PC-3 (cell line): Measurements from ENCODE around the gene ERFL. TPM values are rescaled to one million over a fixed set of nuclear protein-coding genes. Genes with fewer than 3 reads are reported as not detected.

ENCODE experiments used
- ATAC-seq: fragments of 200-7000 bp; cut with Tn5 transposase; 2 replicates; pipeline ENCODE4 v1.9.1; 2020; ENCODE audit warnings: mild to moderate bottlenecking, moderate library complexity
- BruUV-seq: library from RNA; stranded (reverse); fragments of 400-500 nt; replicated peaks from 2 replicates; lab custom pipeline; 2021; lab: Mats Ljungman, UMichigan
- CTCF ChIA-PET: fragments of 300-600 bp; sonication (Branson Sonifier 250); formaldehyde crosslinking; loops from one replicate; lab custom pipeline; 2022; ENCODE audit warnings: antibody characterized with exemption; lab: Charles Lee
- POLR2A ChIA-PET: fragments of 300-600 bp; sonication (Branson Sonifier 250); formaldehyde crosslinking; loops from one replicate; lab custom pipeline; 2022; ENCODE audit warnings: antibody characterized with exemption; ENCODE audit not compliant: unreplicated experiment; lab: Charles Lee
- DNase-seq: peaks from one replicate; pipeline ENCODE4 v3.0.0-alpha.2; 2015
- H2AFZ ChIP-seq: fragments of 300-600 bp; sonication (generic); 2 replicates; pipeline ENCODE4 v1.6.0; 2016; ENCODE audit warnings: antibody characterized with exemption, low read length
- H3F3A ChIP-seq: fragments of 300-600 bp; sonication (generic); one replicate; pipeline ENCODE4 v1.6.0; 2017; ENCODE audit warnings: antibody characterized with exemption, low read length, control low read depth, mild to moderate bottlenecking; ENCODE audit not compliant: unreplicated experiment
- H3K27ac ChIP-seq: fragments of 300-600 bp; sonication (generic); 2 replicates; pipeline ENCODE4 v1.5.1; 2016; ENCODE audit warnings: mild to moderate bottlenecking, low read length
- H3K27me3 ChIP-seq: fragments of 300-600 bp; sonication (generic); 2 replicates; pipeline ENCODE4 v1.6.1; 2016; ENCODE audit warnings: low read length, mixed read lengths
- H3K36me3 ChIP-seq: fragments of 300-600 bp; sonication (generic); 2 replicates; pipeline ENCODE4 v1.6.1; 2016; ENCODE audit warnings: low read depth, mixed run types, low read length, mixed read lengths
- H3K4me1 ChIP-seq: fragments of 300-600 bp; sonication (generic); 2 replicates; pipeline ENCODE4 v1.5.1; 2016; ENCODE audit warnings: low read length; ENCODE audit not compliant: insufficient read depth
- H3K4me2 ChIP-seq: fragments of 300-600 bp; sonication (generic); 2 replicates; pipeline ENCODE4 v1.6.0; 2016; ENCODE audit warnings: low read length
- H3K4me3 ChIP-seq: fragments of 300-600 bp; sonication (generic); 2 replicates; pipeline ENCODE4 v1.5.1; 2016; ENCODE audit warnings: mild to moderate bottlenecking, low read length, mixed read lengths
- H3K79me2 ChIP-seq: fragments of 300-600 bp; sonication (generic); 2 replicates; pipeline ENCODE4 v1.6.1; 2017; ENCODE audit warnings: low read length, mixed read lengths
- H3K9ac ChIP-seq: fragments of 300-600 bp; sonication (generic); 2 replicates; pipeline ENCODE4 v1.6.0; 2016; ENCODE audit warnings: mild to moderate bottlenecking, low read length
- H3K9me2 ChIP-seq: fragments of 300-600 bp; sonication (generic); replicated peaks from 2 replicates; pipeline ENCODE4 v1.6.1; 2016; ENCODE audit warnings: mixed run types, low read length, mixed read lengths
- H3K9me3 ChIP-seq: fragments of 300-600 bp; sonication (generic); 2 replicates; pipeline ENCODE4 v1.6.1; 2016; ENCODE audit warnings: low read length, mixed read lengths
- H4K20me1 ChIP-seq: fragments of 300-600 bp; sonication (generic); 2 replicates; pipeline ENCODE4 v1.6.1; 2016; ENCODE audit warnings: low read length, mixed read lengths
- EZH2 ChIP-seq: fragments of 300-600 bp; sonication (generic); IDR thresholded peaks from one replicate; pipeline ENCODE4 v1.6.1; 2017; ENCODE audit warnings: antibody characterized with exemption, mild to moderate bottlenecking, low read length; ENCODE audit not compliant: unreplicated experiment
- EZH2phosphoT487 ChIP-seq: fragments of 300-600 bp; sonication (generic); IDR thresholded peaks from 2 replicates; pipeline ENCODE4 v1.6.1; 2018; ENCODE audit warnings: mild to moderate bottlenecking, antibody characterized with exemption, low read length, borderline replicate concordance
- intact Hi-C: fragments of 100-400 bp; cut with micrococcal nuclease; formaldehyde crosslinking; loops from 2 replicates; pipeline ENCODE4 v1.9.0; 2023
- total RNA-seq: library from RNA; depleted of rRNA; stranded (reverse); fragments of >200 nt; gene quantifications from 2 replicates; pipeline ENCODE4 v1.2.3, GENCODE V29; 2014
- TF ChIP-seq, protein P1 (sequence below): fragments of 300-600 bp; sonication (generic); conservative IDR thresholded peaks from 2 replicates; pipeline ENCODE4 v1.5.1; 2017; ENCODE audit warnings: antibody characterized with exemption, low read depth, mild to moderate bottlenecking, low read length

Gene ERFL
- total RNA-seq, 1 experiment from 2014 or later, result 0.11 TPM

DNA sequence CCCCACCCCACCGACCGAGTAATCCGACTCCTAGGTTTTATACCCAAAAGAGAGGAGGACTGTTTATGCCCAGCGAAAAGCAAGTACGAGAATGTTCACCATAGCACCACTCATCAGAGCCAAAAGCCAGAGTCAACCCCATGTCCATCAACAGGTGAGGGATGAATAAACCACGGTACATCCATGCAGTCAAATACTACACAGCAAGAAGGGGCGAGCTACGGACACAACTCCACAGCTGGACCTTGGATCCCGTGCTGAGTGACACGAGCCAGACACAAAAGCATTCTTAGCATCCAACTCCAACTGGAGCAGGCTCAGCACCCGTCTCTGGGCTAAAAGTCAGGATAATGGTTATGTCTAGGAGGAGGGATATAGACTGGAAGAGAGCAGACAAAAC is 43.1 kb upstream of the ERFL start:
- Histone ChIP-seq H4K20me1 (no peaks in the 10 kb centered on the region), H3K27ac (no peak overlapping the region), H3K4me1 (no peaks in the 10 kb centered on the region), H3K9ac (no peak overlapping the region), H3K79me2 (no peaks in the 10 kb centered on the region), H3K9me3 (no peaks in the 10 kb centered on the region), H2AFZ (no peak overlapping the region), H3K4me2 (no peak overlapping the region), H3K9me2 (no peaks in the 10 kb centered on the region), H3K36me3 (no peaks in the 10 kb centered on the region), H3K4me3 (no peak overlapping the region), H3K27me3 (no peaks in the 10 kb centered on the region), H3F3A (no peaks in the 10 kb centered on the region)
- ChIA-PET CTCF (no interaction called here), POLR2A (no interaction called here)
- no peak for TF ChIP-seq EZH2
- TF ChIP-seq, protein P1, sequence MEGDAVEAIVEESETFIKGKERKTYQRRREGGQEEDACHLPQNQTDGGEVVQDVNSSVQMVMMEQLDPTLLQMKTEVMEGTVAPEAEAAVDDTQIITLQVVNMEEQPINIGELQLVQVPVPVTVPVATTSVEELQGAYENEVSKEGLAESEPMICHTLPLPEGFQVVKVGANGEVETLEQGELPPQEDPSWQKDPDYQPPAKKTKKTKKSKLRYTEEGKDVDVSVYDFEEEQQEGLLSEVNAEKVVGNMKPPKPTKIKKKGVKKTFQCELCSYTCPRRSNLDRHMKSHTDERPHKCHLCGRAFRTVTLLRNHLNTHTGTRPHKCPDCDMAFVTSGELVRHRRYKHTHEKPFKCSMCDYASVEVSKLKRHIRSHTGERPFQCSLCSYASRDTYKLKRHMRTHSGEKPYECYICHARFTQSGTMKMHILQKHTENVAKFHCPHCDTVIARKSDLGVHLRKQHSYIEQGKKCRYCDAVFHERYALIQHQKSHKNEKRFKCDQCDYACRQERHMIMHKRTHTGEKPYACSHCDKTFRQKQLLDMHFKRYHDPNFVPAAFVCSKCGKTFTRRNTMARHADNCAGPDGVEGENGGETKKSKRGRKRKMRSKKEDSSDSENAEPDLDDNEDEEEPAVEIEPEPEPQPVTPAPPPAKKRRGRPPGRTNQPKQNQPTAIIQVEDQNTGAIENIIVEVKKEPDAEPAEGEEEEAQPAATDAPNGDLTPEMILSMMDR, result no peak
- no TSS peak for BruUV-seq
- DNase-seq (no peak), ATAC-seq (no peak)
- intact Hi-C loops, result no loop called here

DNA sequence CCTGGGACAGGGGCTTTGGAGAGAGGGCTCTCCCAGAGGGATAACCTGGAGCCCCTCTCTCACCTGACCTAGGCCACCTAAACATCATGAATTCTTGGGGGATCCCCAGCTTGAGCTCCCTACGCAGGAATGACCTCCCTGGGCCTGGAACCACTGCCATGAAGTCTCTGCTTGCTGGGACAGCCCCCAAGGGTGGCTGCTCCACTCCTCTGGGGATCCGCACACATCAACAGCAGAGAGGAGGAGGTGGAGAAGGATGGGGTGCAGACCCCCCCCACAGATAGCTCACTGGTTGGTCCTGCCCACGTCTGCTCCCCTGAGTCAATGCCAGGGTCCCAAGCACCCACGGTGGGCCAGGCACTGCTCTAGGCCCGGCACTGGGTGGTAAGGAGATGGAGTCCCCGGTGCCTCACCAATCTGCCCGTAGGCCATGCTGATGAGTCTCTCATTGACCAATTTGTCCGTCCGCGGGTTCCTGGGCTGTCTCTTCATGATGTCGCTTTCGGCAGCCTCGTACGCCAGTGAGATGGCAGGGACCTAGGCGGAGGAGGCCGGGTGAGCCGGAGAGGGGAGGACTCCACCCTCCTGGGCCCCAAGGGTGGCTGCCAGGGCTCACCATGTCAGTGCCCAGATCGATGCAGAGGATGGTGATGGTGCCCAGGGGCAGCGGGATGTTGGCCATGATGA is 41.7 kb upstream of the ERFL start:
- TF ChIP-seq, protein P1, result no peak
- no peak for TF ChIP-seq EZH2phosphoT487
- no peak for TF ChIP-seq EZH2
- ChIA-PET CTCF (no interaction called here), POLR2A (no interaction called here)
- DNase-seq (no peak), ATAC-seq (no peak)
- BruUV-seq, result no TSS peak
- no peaks in the 10 kb centered on the region for H3K4me1 ChIP-seq
- H4K20me1 ChIP-seq, result no peaks in the 10 kb centered on the region
- H3K4me3 ChIP-seq, result no peak overlapping the region
- H3K79me2 ChIP-seq, result no peaks in the 10 kb centered on the region
- intact Hi-C loops, result no loop called here
- no peaks in the 10 kb centered on the region for H3K9me3 ChIP-seq
- no peak overlapping the region for H3K9ac ChIP-seq
- no peaks in the 10 kb centered on the region for H3K27me3 ChIP-seq
- H3K36me3 ChIP-seq, result no peaks in the 10 kb centered on the region
- H3K4me2 ChIP-seq, result no peak overlapping the region
- no peaks in the 10 kb centered on the region for H3F3A ChIP-seq
- no peak overlapping the region for H3K27ac ChIP-seq
- no peak overlapping the region for H2AFZ ChIP-seq
- H3K9me2 ChIP-seq, result no peaks in the 10 kb centered on the region

DNA sequence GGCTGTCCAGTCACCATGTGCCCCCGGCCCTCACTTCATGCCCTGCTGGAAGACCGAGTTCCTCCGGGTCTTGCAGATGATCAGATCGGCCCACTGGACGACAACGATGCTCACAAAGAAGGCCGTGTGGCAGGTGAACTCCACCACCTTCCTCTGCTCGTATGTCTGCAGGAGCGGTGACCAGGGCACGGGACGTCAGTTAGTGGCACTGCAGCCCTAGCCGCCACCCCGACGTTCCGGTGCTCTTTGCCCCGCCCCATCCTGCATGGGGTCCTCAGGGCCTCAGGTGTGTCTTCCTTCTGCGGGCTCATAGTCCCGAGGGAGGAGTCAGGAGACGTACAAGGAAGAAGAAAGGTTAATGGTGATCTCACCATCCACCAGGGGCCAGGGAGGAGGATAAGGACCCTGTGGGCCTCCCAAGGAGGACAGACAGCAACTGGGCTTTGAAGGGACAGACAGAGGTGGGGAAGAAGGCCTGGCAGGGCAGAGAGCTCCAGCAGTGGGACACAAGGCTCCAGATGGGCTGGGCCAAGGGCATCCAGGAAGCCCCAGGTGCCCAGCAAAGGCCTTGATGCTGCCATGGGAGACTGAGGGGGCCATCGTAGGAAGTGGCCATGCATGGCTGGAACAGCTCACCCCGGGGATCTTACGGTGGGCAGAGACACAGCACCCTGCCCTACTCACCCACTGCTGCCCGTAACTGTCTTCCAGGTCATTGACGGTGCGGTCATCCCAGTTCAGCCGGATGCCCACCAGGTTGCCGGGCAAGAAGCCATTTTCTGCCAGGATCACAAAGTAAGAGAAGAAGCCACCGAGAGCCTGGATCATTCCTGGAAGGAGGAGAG is 40.7 kb upstream of the ERFL start:
- BruUV-seq, result no TSS peak
- CTCF ChIA-PET, result no interaction called here
- Histone ChIP-seq H3K4me1 (no peaks in the 10 kb centered on the region), H3K4me2 (no peak overlapping the region), H3K9ac (no peak overlapping the region), H3K27me3 (no peaks in the 10 kb centered on the region), H2AFZ (no peak overlapping the region), H3K27ac (no peak overlapping the region), H3K4me3 (no peak overlapping the region), H3K9me3 (no peaks in the 10 kb centered on the region), H3F3A (no peaks in the 10 kb centered on the region), H3K79me2 (no peaks in the 10 kb centered on the region), H3K36me3 (no peaks in the 10 kb centered on the region), H3K9me2 (no peaks in the 10 kb centered on the region), H4K20me1 (no peaks in the 10 kb centered on the region)
- ATAC-seq, result no peak
- POLR2A ChIA-PET, result no interaction called here
- intact Hi-C loops, result no loop called here
- DNase-seq, result no peak
- TF ChIP-seq EZH2phosphoT487, result no peak
- TF ChIP-seq EZH2, result no peak
- TF ChIP-seq, protein P1, result no peak
